Stimulated activated CD4-positive, alpha-beta T cell treated with anti-CD3 and anti-CD28 coated beads, Interleukin-1b, Interleukin-23, amount 100 ng/mL, for 24 hours (primary cell): ENCODE measurements around the gene FRS3.

Experiments
- DNase-seq, 4 experiments: peaks; one replicate each; pipeline ENCODE4 v3.0.0-alpha.2; 2020; ENCODE audit warnings: low read depth in 4 of 4, low spot score in 1 of 4

The FRS3 gene

GRCh38 chr6:41729624-41730023, 50.1 kb downstream of the FRS3 start:
- DNase-seq, result no peak

DNA sequence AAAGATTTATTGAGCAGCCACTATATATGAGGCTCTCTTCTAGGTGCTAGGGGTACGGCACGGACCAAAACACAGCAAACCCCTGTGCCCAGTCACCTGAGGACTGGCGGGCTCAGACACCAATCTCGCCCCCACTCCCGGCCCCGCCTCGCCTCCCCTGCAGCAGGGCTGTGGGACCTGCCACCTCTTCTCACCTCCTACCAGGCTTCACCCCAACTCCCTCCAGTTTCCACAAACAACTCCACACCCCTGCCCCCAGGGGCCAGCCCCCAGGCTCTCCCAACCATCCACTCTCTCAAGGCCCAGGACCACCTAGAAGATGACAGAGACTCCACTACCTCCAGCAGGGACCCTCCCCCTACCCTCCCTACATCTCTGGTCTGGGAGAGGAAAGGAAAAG, 50.7 kb downstream of the FRS3 start:
- DNase-seq, result no peak

DNA sequence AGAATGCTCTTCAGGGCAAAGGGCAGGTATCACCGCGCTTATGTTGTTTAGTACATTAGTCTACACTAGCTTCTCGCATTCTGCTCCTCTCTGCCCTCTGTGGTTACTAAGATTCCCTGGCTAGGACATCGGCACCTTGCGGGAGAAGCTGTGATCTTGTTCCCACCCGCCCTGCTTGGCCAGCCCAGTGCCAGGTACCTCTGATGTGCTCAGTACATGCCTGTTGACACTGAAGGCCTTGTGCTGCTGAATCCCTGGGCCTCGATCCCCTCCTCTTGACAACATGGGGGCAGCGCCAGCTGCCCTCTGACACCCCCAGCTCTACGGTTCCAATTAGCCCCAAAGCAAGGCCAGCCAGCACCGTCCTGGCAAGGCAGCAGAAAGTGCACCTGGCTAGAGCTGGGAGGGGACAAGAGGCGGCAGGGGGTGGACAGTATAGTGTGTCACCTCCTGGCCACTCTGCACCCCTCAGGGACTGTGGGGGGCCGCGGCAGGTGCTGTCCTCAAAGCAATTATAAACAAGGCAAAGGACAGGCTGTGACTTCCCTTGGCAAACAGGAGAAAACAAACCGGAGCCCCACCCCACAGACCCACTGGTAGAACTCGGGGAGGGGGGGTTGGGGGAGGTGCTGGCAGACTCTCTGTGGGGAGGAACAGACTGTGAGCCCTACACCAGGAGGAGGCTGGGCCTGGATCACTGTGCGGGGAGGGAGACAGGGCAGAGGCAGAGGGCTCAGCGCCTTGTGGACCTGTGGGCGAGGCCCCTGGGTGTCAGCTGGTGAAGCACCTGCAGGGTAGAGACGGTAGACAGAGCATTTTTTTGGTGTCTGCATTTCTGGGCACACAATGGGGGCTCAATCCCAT, 51.4 kb downstream of the FRS3 start:
- DNase-seq, result no peak

GRCh38 chr6:41727705-41728072, 52.0 kb downstream of the FRS3 start:
- no peak for DNase-seq

GRCh38 chr6:41726876-41727275, 52.8 kb downstream of the FRS3 start:
- DNase-seq, result no peak

GRCh38 chr6:41724586-41725501, 54.9 kb downstream of the FRS3 start:
- no peak for DNase-seq

GRCh38 chr6:41724228-41724580, 55.5 kb downstream of the FRS3 start:
- no peak for DNase-seq

- no peak for DNase-seq
Observed at GRCh38 chr6:41723530-41724227, 56.0 kb downstream of the FRS3 start.

GRCh38 chr6:41722969-41723529, 56.7 kb downstream of the FRS3 start:
- no peak for DNase-seq

DNA sequence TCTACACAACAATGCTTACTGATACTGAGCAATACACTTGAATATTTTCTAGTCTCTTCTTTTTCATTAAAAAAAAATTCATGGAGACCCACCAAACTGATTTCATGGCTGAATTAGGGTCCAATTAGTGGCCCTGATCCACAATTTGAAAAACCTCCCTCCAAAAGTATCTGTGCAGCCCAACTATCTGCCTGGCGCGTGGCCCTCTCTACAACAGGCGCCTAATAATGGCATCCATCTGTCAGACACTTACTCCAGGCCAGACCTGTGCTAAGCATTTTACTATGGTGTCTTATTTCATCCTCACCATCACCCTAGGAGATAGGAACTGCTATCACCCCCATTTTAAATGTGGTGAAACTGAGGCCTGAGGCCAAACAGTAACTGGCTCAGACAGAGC, 58.3 kb downstream of the FRS3 start:
- DNase-seq, result no peak

DNA sequence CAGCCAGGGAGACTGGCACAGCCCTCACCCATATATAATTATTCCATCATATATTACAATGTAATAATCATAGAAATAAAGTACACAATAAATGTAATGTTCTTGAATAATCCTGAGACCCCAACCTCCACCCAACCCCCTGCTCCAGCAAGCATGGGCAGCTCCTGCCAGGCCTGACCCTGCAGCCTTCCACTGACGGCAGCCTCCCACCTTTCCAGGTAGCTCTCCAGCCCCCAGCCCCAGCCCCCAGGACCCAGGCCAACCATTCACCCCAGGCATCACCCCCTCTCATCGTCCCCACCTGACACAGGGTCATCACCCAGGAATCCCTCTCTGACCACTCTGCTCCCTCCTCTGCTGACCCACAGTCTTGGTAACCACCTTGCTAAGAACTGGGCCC, 58.9 kb downstream of the FRS3 start:
- DNase-seq, result no peak

- no peak for DNase-seq
Observed at GRCh38 chr6:41720262-41720620, 59.5 kb downstream of the FRS3 start.
